ENCODE measurements around the gene TTC38.
"Not testable (repeated sequence)": the region's sequence is repeated elsewhere in the genome, so short reads cannot be mapped to it uniquely, and the experiment has no call there.

TTC38 gene

DNA sequence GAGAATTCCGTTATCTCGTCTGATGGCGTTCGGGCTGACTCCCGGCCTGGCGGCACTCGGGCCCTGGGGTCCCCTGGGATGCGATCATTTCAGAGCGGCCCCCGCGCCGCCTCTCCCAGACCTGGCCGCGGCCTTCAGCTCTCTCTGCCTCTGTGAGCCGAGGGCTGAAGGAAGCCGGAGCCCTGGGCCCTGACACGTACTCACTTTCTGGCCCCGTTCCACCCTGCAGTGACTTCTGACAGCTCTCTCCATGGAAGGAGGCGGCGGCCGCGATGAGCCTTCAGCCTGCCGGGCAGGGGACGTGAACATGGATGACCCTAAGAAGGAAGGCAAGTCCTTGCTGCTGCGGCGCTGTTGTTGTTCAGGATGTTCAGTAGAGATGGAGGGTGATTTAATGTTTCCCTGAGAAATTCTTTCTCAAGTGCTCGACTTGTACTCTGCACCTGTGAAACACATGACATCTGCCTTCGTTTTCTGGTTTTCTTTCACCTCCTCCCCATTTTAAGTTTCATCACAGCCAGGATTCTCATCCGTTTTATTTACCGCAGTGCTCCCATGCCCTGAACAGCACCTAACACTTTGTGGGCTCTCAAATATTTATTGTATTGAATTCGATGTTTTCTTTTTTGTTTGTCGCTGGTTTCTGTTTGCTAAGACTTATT, 29.5 kb downstream of the TTC38 start:
- DNase-seq: no peak

- DNase-seq: no peak
Measured at GRCh38 chr22:46299101-46299500, 31.3 kb downstream of the TTC38 start.

DNA sequence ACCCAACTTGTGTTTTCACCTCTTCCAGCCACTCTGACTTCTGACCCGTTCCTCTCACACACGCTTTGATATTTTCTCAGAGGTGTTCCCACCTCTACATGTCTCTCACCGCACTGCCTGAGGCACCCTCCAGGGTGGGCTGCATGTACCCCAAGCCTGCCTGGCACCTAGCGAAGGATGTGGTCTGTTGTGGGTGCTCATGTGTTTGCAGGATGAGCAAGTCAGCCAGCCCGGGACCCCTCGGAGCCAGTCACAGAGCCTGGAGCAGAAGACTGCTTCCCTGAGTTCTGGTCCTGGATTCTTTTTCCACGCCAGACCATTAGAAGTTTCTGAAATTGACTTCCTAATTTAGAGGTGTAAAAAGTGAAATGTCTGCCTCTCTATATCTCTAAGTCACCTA, 32.7 kb downstream of the TTC38 start:
- DNase-seq: no peak

GRCh38 chr22:46303347-46303965, 35.6 kb downstream of the TTC38 start:
- no peak for DNase-seq

DNA sequence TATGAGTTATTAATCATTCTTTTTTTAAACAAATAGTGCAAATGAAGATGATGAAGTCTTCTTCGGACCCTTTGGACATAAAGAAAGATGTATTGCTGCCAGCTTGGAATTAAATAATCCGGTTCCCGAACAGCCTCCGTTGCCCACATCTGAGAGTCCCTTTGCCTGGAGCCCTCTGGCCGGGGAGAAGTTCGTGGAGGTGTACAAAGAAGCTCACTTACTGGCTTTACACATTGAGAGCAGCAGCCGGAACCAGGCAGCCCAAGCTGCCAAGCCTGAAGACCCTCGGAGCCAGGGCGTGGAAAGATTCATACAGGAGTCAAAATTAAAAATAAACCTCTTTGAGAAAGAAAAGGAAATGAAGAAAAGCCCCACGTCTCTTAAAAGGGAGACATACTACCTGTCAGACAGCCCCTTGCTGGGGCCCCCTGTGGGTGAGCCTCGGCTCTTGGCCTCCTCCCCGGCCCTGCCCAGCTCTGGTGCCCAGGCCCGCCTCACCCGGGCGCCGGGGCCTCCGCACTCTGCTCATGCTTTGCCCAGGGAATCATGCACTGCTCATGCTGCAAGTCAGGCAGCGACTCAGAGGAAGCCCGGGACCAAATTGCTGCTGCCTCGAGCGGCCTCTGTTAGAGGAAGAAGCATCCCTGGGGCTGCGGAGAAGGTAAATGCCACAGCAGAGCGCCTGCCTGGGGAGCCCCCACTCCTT, 40.6 kb downstream of the TTC38 start:
- DNase-seq: no peak

DNA sequence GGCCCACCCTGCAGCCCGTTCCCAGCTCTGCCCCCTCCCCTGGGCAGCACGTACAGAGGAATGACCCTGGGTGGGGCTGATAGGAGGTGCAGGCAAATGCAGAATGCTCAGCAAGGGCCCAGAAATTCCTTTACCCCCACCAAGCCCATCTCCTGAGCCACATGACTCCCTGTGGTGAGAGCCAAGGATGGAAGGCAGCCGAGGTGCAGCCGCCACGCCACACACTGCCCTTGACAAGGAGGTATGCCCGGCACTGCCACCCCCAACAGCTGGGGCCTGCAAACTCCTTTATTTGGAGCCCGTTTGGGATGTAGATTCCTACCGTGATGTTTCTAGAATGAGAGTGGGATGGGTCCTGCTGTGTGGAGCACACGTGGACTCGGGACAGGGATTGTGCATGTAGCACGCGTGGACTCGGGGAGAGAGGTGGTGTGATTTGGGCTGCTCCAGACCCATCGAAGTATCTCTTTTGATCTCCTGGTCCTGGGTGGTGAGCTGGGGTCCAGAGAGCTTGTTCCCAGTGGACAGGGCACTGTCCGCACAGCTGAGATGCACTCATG, 41.8 kb downstream of the TTC38 start:
- DNase-seq: no peak

GRCh38 chr22:46312056-46312455, 44.2 kb downstream of the TTC38 start:
- no peak for DNase-seq

- DNase-seq: not testable (repeated sequence)
Measured at GRCh38 chr22:46312848-46313247, 45.0 kb downstream of the TTC38 start.

GRCh38 chr22:46315976-46316375, 48.2 kb downstream of the TTC38 start:
- no peak for DNase-seq

DNA sequence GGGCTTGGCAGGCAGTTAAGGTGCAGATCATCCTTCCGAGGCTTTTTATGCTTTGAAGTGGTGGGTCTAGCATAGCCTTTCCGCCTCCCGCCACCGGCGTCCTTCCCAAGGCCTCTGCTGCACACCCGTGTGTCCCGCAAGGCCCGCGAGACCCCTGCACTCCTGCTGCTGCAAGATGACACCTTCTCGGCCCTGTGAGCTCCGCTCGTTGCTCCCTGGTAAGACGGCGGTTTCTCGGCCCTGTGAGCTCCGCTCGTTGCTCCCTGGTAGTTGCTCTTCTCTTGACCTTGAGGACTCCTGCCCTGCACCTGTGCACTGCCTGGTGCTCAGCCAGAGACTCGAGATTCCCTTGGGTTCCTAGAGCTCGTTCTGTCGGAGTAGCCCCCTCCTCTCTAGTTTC, 49.8 kb downstream of the TTC38 start:
- DNase-seq: no peak

DNA sequence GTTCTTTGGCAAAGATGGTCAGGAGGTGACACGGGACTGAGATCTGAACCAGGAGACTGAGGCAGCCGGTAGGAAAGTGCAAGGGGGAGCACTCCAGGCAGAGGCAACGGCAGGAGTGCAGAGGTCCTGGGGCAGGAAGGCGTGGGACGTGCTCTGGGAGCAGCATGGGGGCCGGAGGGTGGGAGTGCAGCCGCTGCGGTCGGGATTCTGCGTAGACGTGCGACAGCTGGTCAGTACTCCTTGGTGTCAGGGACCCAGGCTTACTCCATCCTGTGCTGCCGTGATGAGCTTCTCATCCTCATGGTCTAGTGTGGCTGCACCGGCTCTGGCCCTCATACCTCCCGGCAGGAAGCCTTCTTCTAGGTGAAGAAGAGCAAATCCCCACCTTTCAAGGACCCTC, 50.8 kb downstream of the TTC38 start:
- no peak for DNase-seq

- no peak for DNase-seq
Measured at GRCh38 chr22:46319319-46319718, 51.5 kb downstream of the TTC38 start.

- DNase-seq: no peak
Measured at GRCh38 chr22:46320166-46320710, 52.4 kb downstream of the TTC38 start.

DNA sequence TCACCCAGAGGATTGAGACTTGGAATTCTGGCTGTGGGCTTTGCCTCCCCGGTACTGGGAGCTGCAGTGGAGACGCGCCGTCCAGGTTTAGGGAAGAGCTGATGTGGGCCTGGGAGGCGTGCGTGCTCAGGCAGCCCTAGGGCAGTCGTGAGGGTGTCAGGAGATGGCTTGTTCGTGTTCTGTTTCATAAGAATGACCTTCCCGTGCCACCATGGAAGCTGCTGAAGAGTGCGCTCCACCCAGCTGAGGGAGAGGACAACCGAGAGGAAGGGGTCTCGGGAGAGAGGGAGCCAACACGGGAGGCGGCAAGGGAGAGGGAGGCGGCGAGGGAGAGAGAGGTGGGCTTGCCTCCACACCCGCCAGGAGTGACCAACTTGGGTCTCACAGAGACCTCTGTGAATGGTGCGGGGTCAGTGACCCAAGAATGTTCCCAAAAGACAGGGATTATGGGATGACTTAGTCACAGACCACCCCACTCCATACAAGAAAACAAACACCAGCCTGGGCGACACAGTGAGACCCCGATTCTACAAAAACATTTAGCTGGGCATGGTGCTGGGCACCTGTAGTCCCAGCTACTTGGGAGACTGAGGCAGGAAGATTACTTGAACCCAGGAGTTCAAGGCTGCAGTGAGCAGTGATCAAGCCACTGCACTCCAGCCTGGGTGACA, 53.0 kb downstream of the TTC38 start:
- DNase-seq: no peak

DNA sequence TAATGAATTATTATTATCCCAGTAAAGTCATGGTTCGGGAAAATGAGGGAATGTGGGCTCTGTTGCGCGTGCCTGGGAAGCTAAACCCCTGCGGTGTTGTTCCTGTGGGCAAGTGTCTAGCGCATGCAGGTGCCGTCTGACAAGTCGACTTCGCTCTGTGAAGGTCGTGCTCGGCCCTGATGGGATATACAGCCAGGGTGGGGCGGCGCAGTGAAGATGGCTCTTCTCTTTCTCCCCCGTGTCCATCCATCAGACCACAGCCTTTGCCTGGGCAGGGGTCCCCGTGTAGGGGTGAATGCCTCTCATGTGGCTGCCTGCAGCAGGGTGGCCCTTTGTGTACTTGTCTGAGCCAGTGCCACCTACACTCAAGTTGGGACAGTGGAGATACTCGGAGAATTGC, 54.9 kb downstream of the TTC38 start:
- no peak for DNase-seq

GRCh38 chr22:46323162-46323561, 55.4 kb downstream of the TTC38 start:
- no peak for DNase-seq

GRCh38 chr22:46326066-46326680, 58.4 kb downstream of the TTC38 start:
- DNase-seq: no peak

DNA sequence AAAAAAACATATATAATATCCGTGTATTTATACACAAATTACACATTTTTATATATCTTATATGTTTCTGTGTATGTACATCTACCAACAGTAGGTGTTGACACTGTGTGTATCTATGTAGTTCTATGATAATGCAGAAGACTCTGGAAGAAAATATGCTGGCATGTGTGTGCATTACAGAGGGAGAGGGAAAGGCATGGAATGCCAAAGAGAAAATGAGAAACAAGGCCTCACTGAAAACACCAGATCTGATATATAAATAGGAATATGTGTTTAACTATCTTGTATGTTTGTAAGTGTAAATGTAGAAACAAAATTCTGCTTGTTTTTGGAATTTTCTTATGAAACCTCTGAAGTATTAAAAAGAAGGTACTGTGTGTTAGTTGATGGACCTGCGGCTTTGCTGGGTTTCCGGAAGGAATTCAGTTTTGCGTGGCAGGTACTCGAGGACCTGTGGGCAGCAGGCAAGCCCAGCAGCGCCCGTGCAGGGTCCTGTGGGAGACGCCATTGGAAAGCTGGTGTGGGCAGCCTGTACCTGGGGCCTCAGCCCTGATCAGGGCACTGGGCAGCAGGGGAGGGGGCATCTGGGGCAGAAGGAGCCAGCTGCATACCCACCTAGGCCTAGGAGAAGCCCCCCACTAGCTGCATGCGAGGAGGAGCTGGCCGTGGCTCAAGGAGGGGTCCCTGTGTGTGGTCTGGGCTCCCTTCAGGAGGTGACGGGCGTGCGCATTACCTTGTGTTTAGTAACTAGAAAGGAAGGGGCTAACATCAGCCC, 60.1 kb downstream of the TTC38 start:
- DNase-seq: no peak

GRCh38 chr22:46328797-46329196, 61.0 kb downstream of the TTC38 start:
- DNase-seq: no peak

DNA sequence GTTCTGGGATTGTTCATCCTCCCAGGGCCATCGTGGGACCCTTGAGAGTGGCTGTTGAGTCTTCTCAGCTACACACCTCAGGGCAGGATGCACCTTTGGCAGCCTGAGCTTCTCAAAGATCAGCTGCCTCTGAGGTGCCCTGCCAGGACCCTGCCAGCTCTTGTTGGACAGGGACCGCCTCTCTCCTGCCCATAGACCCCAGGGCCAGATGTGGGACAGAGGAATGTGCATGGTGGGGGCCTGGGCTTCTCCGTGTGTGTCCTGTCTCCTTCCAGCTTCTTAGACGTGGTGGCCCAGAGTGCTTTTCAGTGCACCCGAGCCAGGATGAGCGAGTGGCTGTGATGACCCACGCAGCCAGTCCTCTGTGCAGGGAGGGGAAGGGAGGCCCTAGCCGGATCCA, 61.8 kb downstream of the TTC38 start:
- DNase-seq: no peak

DNA sequence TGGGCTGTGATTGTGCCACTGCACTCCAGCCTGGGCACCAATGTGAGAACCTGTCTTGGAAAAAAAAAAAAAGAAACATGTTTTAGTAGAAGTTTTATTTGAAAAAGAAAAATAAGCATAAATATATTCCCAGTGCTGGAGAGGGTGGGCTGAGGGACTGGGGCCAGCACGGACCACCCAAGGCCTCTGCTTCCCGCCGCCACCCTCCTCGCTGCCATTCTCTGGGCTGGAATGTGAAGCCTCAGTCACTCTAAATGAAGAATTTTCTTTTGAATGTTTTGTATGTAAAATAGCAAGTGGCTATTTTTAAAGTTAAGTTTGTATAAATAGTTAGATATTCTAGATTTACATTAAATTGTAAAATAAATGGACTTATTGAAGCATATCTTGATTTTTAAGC, 62.6 kb downstream of the TTC38 start:
- DNase-seq: no peak

- no peak for DNase-seq
Measured at GRCh38 chr22:46331496-46331895, 63.7 kb downstream of the TTC38 start.

Measured in NCI-H1105 treated with DMSO at 0.1 percent for 48 hours (cell line).